T-helper 1 cell treated with Interleukin-12 subunit alpha and Interleukin-12 subunit beta and Interleukin-4 antibody, amounts not matched to agents 30 ng/mL and 1 ng/mL, for 36 hours (primary cell): ENCODE measurements around the gene THBD. TPM values are rescaled to one million over a fixed set of nuclear protein-coding genes. Genes with fewer than 3 reads are reported as not detected.

Experiments
- intact Hi-C: fragments of 100-400 bp; cut with micrococcal nuclease; formaldehyde crosslinking; loops from one replicate; pipeline ENCODE4 v1.15.1; 2024
- total RNA-seq: library from RNA; stranded (reverse); gene quantifications from 2 replicates; pipeline ENCODE4 v1.2.3, GENCODE V29; 2022

THBD gene
- total RNA-seq, 1 donor from 2014 or later: not detected

DNA sequence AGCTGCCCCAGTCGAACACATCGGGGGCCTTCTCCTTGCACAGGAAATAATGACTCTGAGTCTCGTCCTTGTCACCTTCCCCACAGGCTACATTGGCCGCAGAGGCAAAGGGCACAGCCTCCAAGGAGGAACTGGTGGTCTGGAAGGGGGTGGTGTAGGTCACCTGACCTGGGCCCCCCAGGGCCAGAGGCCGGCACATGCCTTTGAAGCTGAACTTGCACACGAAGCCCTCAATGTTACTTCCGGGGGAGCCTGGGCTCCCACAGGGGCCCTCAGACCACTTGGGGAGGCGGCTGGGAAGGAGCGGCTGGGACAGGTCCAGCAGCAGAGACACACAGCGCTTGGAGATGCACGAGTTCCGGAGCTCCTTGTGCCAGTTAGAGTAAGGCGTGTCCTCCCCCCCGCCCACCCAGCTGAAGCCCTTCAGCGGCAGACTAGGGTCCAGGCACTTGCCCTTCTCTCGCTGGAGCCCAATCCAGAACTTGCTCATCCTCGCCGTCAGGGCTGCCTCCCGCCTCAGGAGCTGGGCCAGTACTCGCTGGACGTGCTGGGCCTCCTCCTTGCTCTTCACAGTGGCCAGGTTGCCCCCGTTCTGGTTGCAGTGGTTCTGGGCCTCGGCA lies 36.1 kb upstream of the THBD start:
- intact Hi-C loops: loop anchor here (1.0 to 2.0 kb wide), 2 partner anchors 57 to 264 kb away; no protein-coding TSS in a partner anchor

DNA sequence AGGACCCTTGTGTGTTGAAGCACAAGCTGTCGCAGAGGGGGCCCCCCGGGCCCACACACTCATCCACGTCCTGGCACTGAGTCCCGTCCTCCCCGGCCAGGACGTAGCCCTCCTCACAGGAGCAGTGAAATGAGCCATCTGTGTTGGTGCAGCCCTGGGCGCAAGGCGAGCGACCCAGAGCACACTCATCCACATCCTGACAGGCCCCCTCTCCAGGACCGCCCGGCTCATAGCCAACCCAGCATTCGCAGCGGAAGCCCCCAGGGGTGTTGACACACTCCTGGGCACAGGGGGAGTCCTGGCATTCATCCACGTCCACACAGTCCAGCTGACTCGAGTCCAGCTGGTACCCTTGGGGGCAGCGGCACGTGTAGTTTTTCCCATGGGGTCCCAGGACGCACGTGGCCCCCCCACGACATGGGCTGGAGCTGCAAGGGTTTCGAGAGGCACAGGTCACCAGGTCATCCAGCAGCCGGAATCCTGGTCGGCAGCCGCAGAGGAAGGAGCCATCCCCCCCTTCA lies 35.4 kb upstream of the THBD start:
- intact Hi-C loops: no loop called here

GRCh38 chr20:23084282-23084844 lies 34.9 kb upstream of the THBD start:
- intact Hi-C loops: no loop called here

DNA sequence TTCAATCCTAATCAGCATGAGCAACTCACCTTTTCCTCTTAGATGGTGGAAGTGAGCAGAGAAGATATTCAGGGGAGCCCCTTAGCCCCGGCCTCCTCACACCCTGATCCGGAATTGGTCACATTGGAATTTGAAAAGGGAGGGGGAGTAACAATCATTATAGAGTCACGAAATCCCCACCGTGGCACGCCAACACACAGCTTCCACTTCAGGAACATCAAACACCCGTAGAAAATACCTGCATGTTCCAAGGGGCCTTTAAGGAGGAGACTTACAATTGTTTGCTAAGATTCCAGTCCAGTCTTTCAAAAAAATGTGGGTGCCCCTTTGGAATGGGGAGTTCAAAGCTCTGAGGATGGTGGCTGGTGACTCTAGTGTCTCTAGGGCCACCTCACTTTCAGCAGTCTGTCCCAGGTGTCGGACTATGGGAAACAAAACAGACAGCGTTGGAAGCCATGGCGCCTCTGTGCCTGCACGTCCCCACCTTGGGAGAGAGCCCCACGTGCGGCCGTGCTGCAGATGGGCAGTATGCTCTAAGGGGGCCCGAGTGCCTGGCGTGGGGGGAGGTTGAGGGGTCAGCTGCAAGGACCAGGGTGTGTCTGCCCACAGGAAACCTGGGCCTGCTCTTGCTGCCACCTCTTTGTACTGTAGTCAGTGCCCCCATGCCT lies 34.2 kb upstream of the THBD start:
- intact Hi-C loops: no loop called here

- intact Hi-C loops: no loop called here
Observed at GRCh38 chr20:23082846-23083552, 33.5 kb upstream of the THBD start.

DNA sequence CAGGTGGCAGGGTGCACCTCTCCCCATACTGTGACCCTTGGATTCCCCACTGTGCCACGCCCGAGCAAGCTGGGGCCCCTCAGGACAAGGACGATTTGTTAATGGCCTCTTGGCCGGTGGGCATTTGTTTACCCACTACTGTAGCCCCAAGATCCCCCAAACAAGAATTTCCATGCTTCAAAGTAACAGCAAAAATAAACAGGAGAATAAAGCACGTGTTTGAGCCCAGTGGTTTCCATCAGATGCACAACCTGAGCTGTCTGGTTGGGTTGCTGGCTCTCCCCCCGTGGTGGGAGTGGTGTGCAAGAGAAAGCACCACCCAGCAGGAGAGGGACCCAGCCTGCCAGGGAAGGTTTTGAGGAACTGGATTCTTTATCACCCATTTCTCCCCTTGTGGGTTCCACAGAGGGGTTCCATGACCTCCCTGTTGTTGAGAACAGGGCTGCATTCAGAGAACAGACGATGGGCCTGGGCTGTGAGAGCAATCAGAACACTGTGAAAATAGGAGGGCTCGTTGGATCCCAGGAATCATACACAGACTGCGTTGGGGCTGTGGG lies 31.9 kb upstream of the THBD start:
- intact Hi-C loops: no loop called here

- intact Hi-C loops: no loop called here
Observed at GRCh38 chr20:23080521-23080920, 31.0 kb upstream of the THBD start.

DNA sequence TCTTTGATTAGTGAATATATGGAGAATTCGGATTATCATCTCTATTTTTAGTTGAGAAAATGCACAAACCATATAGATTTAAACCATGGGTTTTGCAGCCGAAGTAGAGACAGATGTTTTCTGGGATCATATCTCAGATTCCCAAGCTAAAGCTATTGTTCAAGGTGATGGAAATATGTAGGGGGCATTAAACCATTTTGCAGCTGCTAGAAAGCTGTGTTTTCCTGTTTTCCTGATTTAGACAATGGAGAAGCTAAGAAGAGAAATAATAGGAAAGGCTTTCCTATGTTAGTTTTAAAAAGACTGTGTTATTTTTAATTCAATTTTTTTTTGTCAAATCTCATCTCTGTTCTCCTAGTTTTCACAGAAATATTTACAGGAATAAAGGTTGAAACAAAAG lies 30.5 kb upstream of the THBD start:
- intact Hi-C loops: no loop called here

DNA sequence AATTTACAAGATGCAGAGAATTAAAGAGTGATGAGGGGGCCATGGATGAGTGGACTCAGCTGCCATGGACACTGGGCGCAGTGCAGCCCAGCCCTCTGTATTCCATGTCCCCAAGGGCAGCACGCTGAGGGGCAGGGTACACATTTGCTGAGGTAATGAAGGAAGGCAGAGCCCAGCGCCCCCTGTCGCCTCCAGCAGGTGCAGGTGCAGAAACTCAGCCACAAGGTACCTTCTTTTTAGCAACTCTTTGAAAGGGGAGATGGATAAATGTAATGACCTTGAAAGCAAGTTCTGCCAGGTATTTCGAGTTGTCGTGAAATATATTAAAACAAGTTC lies 29.5 kb upstream of the THBD start:
- intact Hi-C loops: no loop called here

- intact Hi-C loops: no loop called here
Observed at GRCh38 chr20:23078351-23079015, 29.0 kb upstream of the THBD start.

DNA sequence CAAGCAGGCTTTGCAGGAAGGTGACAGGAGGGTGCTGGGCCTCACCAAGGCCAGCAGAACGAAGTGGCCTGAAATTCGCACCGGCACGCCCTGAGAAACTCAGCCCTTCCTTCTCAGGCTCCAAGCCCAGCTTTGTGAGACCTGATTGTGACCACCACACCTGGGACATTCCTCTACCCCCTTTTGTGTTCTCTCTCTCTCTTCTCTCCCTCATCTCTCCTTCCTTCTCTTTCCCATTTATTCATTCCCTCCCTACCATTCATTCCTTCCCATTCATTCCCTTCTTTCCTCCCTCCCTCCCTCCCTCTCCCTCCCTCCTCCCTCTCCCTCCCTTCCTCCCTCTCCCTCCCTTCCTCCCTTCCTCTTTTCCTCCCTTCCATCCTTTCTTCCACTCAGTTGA lies 27.8 kb upstream of the THBD start:
- intact Hi-C loops: no loop called here

DNA sequence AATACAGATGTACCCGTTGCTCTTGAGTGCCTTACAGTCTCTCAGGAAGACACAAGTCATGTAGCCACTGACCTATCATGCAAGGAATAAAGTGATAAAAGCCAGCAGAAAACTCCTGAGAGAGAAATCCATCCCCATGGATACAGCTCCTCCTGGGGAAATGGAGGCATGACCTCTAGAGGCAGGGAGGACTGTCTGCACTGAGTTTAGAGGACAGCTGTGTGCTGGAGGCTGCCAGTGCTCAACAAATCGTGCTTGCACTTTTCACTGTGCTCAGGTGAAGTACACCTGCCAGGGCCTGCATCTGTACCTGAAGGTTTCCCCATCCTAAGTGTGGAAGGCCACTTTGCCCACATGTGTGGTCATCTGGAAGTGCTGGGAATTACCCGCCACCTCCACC lies 24.6 kb upstream of the THBD start:
- intact Hi-C loops: no loop called here

DNA sequence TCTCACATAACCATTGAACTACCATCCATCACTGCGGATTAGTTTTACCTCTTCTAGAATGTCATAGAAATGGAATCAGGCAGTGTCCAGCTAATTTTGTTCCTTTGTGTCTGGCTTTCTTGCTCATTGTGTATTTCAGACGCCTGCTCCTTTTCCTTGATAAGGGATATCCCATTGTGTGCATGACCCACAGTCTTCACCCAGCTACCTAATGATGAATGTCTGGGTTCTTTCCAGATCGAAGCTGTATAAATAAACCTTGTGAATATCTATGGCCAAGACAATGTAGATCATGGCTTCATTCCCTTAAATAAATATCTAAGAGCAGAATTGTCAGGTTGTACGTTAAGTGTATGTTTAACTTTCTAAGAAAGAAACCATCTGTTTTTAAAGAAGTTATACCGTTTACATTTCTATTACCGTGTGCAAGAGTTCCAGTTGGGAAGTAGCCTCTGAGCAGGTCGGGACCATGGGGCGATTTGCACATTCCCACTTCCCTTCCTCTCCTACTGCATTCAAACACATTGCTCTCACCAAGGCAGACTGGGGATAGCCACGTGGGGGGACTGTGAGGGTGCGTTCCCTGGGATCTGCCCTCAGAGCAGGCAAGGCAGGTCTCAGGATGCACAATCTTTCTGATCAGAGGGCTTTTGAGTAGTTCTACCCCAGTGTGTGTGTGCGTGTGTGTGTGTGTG lies 23.6 kb upstream of the THBD start:
- intact Hi-C loops: no loop called here

GRCh38 chr20:23071996-23072395 lies 22.5 kb upstream of the THBD start:
- intact Hi-C loops: no loop called here

DNA sequence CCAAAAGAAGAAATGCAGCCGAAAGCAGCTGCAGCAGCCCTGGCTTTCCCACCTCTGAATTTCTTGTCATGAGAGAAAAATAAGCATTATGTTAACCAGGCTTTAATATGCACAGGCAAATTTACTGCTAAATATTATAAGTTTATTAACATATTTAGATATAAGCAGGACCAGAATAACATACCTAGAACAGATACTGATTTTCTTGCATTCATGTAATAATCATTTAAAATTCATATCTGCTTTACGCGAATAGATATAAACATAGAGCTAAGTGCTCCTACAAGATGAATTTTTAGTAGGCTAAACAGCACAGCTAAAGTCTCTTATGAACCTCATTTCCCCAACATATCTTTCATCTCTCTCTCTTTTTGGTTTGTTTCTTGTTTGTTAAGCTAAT lies 21.9 kb upstream of the THBD start:
- intact Hi-C loops: no loop called here

DNA sequence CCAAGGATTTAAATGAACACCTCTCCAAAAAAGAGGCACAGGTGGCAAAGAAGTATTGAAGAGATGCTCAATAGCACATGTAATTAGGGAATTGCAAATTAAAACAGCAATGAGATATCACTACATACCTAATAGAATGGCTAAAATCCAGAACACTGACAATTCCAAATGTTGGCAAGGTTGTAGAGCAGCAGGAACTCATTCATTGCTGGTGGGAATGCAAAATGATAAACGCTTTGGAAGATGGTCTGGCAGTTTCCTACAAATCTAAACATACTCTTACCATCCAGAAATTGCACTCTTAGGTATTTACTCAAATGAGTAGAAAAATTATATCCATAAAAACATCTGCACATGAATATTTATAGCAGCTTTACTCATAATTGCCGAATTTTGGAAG lies 19.6 kb upstream of the THBD start:
- intact Hi-C loops: no loop called here

GRCh38 chr20:23068283-23068682 lies 18.8 kb upstream of the THBD start:
- intact Hi-C loops: no loop called here

- intact Hi-C loops: no loop called here
Observed at GRCh38 chr20:23066772-23067171, 17.3 kb upstream of the THBD start.

DNA sequence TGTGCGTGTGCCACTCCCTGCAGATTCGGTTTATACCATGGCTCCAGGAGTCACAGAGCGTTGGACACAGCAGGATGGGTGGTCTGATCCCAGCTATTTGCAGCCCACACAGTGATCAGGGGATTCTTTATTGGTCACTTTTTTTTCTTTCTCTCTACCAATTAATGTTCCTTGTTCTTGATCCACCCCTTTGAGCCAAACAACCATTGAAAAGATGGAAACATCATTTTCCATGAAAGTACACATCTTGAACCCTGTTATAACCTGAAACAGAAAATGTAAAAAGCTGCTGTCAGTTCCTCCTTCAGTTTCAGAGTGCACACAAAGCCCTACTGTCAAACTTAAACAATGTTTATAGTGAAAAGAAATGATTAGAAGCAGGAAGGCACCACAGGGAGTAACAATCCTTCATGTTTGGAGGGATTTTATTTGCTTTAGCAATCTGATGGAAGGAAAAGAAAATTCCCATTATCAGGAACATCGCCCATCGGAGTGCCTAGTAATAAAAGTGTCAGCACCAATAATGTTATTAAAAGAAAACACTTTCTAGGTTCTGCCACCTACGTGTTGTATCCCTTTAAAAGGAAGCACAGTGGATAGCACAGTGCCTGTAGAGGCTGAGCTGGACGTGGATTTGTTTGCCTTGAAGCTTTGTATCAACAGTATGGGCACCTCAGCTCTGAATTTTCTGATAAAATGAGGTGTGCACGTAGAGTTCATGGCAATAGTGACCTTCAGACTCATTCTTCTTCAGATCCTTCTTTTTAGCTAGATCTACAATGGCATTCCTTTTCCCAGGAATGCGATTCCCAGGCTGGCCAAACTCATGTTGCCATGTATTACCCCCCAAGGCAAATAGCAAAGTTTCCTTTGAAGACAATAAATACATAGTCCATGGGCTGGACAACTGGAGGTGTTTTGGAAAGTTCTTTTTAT lies 16.1 kb upstream of the THBD start:
- intact Hi-C loops: no loop called here

DNA sequence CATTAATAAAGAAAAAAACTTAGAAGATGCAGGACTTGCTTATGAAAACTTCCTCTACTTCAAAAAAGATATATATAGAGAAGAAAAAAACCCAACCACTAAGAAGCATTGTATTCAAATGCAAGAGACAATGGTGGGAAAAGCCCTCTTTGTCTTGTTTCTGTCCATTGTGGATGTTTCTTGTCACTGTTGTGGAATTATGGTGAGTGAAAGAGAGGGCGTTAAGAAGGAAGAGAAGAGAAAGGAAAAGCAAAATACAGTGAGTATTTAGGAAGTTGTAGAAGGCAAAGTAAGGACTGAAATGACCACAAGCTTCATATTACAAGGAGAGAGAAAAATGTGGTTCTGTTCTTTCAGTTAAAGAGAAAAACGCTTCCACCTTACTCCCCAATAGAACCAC lies 14.1 kb upstream of the THBD start:
- intact Hi-C loops: no loop called here
